OCI-LY3 (cell line): ENCODE measurements around the gene LAMA1.

Experiments
- CTCF ChIP-seq: fragments of 200-600, 300-600 bp; sonication (generic); IDR thresholded peaks from 2 replicates; pipeline ENCODE4 v1.5.1; 2014; ENCODE audit warnings: antibody characterized with exemption, low read length, low read depth
- EZH2phosphoT487 ChIP-seq: fragments of 200-600 bp; shearing (Covaris generic); IDR thresholded peaks from 2 replicates; pipeline ENCODE4 v1.6.1; 2018; ENCODE audit warnings: antibody characterized with exemption, mixed run types, low read depth

GRCh38 chr18:7062811-7063210 lies 54.8 kb downstream of the LAMA1 start:
- TF ChIP-seq CTCF: no peak
- TF ChIP-seq EZH2phosphoT487: no peak
